ENCODE measurements around the gene RAVER2.

Gene RAVER2

GRCh38 chr1:64844609-64845008 is 99.7 kb downstream of the RAVER2 start:
- no peak for DNase-seq (ENCODE audit: low read depth)
- H3K4me3 ChIP-seq (ENCODE audit: low read depth, low read length) = no peak overlapping the region
- no peak for TF ChIP-seq CTCF (IDR thresholded peaks at IDR 0.05; ENCODE audit: low read depth, low read length, missing control alignments)

- no peak for TF ChIP-seq CTCF (IDR thresholded peaks at IDR 0.05; ENCODE audit: low read depth, low read length, missing control alignments)
- DNase-seq (ENCODE audit: low read depth) = no peak
- no peak overlapping the region for H3K4me3 ChIP-seq (ENCODE audit: low read depth, low read length)
Measured at GRCh38 chr1:64845831-64846425, 101.1 kb downstream of the RAVER2 start.

GRCh38 chr1:64846573-64847430 is 101.9 kb downstream of the RAVER2 start:
- TF ChIP-seq CTCF (IDR thresholded peaks at IDR 0.05; ENCODE audit: low read depth, low read length, missing control alignments) = no peak
- no peak for DNase-seq (ENCODE audit: low read depth)
- H3K4me3 ChIP-seq (ENCODE audit: low read depth, low read length) = no peak overlapping the region

- no peak overlapping the region for H3K4me3 ChIP-seq (ENCODE audit: low read depth, low read length)
- no peak for DNase-seq (ENCODE audit: low read depth)
- no peak for TF ChIP-seq CTCF (IDR thresholded peaks at IDR 0.05; ENCODE audit: low read depth, low read length, missing control alignments)
Measured at GRCh38 chr1:64847666-64848065, 102.8 kb downstream of the RAVER2 start.

- no peak for DNase-seq (ENCODE audit: low read depth)
- no peak for TF ChIP-seq CTCF (IDR thresholded peaks at IDR 0.05; ENCODE audit: low read depth, low read length, missing control alignments)
- no peak overlapping the region for H3K4me3 ChIP-seq (ENCODE audit: low read depth, low read length)
Measured at GRCh38 chr1:64848136-64848535, 103.3 kb downstream of the RAVER2 start.

- no peak for TF ChIP-seq CTCF (IDR thresholded peaks at IDR 0.05; ENCODE audit: low read depth, low read length, missing control alignments)
- H3K4me3 ChIP-seq (ENCODE audit: low read depth, low read length) = no peak overlapping the region
- DNase-seq (ENCODE audit: low read depth) = no peak
Measured at GRCh38 chr1:64848803-64849202, 103.9 kb downstream of the RAVER2 start.

Data from GM12864 (cell line).